A673 (cell line): ENCODE results near the gene GAS2.

ENCODE experiments used
- CTCF ChIP-seq: fragments of 300-800, 200-600 bp; sonication (generic); conservative IDR thresholded peaks from 2 replicates; pipeline ENCODE4 v1.5.1; 2017; ENCODE audit warnings: low read depth, mild to moderate bottlenecking, antibody characterized with exemption, low read length, moderate library complexity, mixed read lengths
- EZH2 ChIP-seq: fragments of 200-600 bp; sonication (generic); IDR thresholded peaks from 2 replicates; pipeline ENCODE4 v1.6.1; 2017; ENCODE audit warnings: borderline replicate concordance, low read depth, mild to moderate bottlenecking, mixed read lengths, antibody characterized with exemption, low read length; ENCODE audit not compliant: poor library complexity, severe bottlenecking

- TF ChIP-seq CTCF (no peak), EZH2 (no peak)
Measured at GRCh38 chr11:22828373-22828772, 162.0 kb downstream of the GAS2 start.
